ENCODE measurements around the gene RAB12.

The RAB12 gene

DNA sequence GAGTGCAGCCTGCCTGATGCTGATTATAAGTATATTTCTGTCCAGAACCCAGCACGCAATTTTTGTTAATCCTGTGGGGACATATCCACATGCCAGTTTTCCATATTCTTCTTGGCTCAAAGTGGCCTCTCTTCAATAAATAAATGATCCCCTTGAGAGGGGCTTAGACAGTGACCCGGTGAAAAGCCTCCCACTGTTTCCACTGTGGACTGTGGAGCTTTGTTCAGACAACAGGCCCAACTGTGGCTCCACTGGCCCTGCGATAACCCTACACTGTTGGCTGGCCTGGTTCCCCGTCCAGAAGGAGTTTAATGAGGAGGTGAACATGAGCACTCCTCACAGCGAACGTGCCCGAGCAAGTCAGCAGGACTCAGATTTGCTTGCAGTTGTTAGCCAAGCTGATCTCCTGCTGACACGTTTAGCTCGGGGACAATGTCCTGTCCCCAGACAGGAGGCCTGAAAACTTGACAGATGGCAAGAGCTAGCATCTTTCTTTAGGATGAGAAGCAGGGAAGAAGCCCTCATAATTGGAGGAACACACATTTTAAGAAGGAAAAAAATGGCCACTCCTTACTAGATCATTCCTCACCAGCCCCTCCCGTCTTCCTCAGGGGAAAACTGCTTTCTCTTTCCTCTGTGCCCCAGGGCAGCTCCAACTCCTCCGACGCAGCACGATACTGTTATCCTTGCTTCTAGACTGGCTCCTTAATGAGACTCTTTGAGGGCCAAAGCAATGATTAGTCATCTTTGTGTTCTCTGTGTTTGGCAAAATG is 76.1 kb downstream of the RAB12 start:
- no peak for DNase-seq (ENCODE audit: low spot score)

DNA sequence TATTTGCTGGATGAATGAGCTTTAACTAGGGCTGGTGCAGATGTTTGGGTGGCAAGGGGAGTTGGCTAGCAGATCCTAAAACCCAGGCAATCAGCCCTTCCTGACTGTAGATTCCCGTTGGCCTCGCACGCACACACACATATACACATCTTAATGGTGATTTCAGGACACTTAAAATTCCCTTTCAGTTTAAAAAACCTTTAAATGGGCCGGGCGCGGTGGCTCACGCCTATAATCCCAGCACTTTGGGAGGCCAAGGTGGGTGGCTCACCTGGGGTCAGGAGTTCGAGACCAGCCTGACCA is 76.6 kb downstream of the RAB12 start:
- no peak for DNase-seq (ENCODE audit: low spot score)

DNA sequence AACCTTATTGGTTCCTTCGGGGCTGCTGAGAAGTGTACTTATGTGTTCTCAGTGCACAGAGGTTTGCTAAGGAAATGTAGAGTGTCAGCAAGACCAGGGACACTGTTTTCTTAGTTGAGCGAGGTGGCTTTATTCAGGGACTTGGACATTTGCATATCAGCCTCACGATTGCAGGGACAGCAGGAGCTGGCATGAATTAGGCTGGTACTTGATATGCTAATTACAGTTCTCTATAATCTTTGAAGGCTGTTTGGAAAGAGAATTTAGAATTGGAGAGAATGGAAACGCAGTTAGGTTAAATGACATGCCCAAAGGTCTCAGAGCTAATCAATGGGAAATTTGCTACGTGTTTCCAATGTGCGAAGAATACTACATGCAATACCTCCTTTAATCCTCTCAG is 77.4 kb downstream of the RAB12 start:
- no peak for DNase-seq (ENCODE audit: low spot score)

DNA sequence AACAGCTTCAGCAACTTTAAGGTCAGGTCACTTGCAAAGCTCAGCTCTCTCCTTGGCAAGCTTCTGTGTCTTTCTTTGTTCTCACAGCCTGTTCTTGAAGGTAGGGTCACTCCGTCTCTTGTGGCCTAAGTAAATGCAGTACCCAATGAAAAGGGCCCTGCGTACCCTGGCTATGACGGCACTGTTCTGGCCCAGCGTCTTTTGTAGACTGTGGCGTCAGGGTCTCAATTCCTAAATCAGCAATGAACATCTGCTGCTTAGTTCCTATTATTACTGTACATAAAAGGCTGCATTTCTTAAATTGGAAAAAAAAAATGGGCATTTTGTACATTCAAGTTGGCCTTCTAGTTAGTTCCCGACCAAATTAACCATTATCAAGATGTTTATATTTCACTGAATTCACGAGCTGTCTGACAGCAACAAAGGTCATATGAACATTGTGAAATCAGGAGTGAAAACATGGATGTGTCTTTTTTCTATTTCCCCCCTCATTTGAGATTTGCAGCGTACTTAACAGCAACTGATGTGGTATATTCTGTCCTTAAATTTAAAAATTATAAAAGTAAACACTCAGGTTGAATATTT is 79.1 kb downstream of the RAB12 start:
- DNase-seq (ENCODE audit: low spot score), result no peak

DNA sequence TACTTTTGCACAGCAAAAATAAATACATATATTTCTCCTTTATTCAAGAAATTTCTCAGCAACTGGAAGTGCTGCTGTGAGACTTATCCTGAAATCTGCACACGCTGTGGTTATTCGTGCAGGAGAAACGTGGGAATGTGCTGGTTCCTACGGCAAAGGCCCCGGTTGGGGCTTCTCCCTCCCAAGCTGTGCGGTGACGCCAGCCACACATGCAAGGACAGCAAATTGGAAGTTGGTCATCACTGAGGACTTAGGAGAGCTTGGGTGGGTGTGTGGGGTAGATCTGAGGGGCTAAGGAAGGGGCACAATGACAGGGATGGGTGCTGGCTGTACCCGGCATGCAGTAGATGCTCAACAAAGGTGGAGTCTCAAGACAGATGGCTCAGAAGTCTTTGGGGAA is 79.6 kb downstream of the RAB12 start:
- DNase-seq (ENCODE audit: low spot score), result no peak
